ENCODE measurements around the gene LSR.

LSR gene

GRCh38 chr19:35248310-35249145 is at the start of gene LSR:
LSR (plus strand) TSS chr19:35249002; CDS start chr19:35249023, 21 bp downstream.
- no peak for DNase-seq

- DNase-seq: no peak
Observed at GRCh38 chr19:35199481-35199880, 49.3 kb upstream of the LSR start.

- no peak for DNase-seq
Observed at GRCh38 chr19:35202722-35203688, 45.8 kb upstream of the LSR start.

GRCh38 chr19:35204799-35205732 is 43.7 kb upstream of the LSR start:
- DNase-seq: peak; percentile 31

- no peak for DNase-seq
Observed at GRCh38 chr19:35205733-35206323, 43.0 kb upstream of the LSR start.

- DNase-seq: peak; percentile 70
Observed at GRCh38 chr19:35206379-35206778, 42.4 kb upstream of the LSR start.

GRCh38 chr19:35206855-35207254 is 41.9 kb upstream of the LSR start:
- DNase-seq: no peak

- DNase-seq: no peak
Observed at GRCh38 chr19:35207391-35207871, 41.4 kb upstream of the LSR start.

- DNase-seq: no peak
Observed at GRCh38 chr19:35208121-35208520, 40.7 kb upstream of the LSR start.

GRCh38 chr19:35209646-35210045 is 39.2 kb upstream of the LSR start:
- no peak for DNase-seq

- peak; percentile 86 for DNase-seq
Observed at GRCh38 chr19:35211545-35212230, 37.1 kb upstream of the LSR start.

- DNase-seq: no peak
Observed at GRCh38 chr19:35212241-35212640, 36.6 kb upstream of the LSR start.

- peak; percentile 86 for DNase-seq
Observed at GRCh38 chr19:35213663-35214632, 34.9 kb upstream of the LSR start.

- DNase-seq: no peak
Observed at GRCh38 chr19:35214766-35215422, 33.9 kb upstream of the LSR start.

- no peak for DNase-seq
Observed at GRCh38 chr19:35216016-35216832, 32.6 kb upstream of the LSR start.

- DNase-seq: peak; percentile 11
Observed at GRCh38 chr19:35216833-35217648, 31.8 kb upstream of the LSR start.

GRCh38 chr19:35217649-35217990 is 31.2 kb upstream of the LSR start:
- DNase-seq: no peak

GRCh38 chr19:35219008-35219407 is 29.8 kb upstream of the LSR start:
- no peak for DNase-seq
